Adrenal gland (tissue), 5 donors: Measurements from ENCODE around the gene NDOR1.

Source experiments
- POLR2A ChIP-seq, 2 donors: fragments of 450-650 bp; IDR thresholded peaks; one replicate each; pipeline ENCODE4 v1.6.1; 2017; ENCODE audit warnings: antibody characterized with exemption in 2 of 2, mild to moderate bottlenecking in 2 of 2, moderate library complexity in 1 of 2
- TF ChIP-seq, protein P1 (sequence below), 6 experiments: fragments of 450-650 bp in 4 of 6; fragments of 200-600 bp in 2 of 6; sonication (generic) in 1 of 6; IDR thresholded peaks; 1 replicate in 5 of 6; 2 replicates in 1 of 6; pipeline versions ENCODE4 v1.5.1 to v1.8.0; 2016 to 2021; ENCODE audit warnings: antibody characterized with exemption in 6 of 6, mild to moderate bottlenecking in 2 of 6, moderate library complexity in 1 of 6
- donor health status: DM: no; HTN: no; CAD: no.

DNA sequence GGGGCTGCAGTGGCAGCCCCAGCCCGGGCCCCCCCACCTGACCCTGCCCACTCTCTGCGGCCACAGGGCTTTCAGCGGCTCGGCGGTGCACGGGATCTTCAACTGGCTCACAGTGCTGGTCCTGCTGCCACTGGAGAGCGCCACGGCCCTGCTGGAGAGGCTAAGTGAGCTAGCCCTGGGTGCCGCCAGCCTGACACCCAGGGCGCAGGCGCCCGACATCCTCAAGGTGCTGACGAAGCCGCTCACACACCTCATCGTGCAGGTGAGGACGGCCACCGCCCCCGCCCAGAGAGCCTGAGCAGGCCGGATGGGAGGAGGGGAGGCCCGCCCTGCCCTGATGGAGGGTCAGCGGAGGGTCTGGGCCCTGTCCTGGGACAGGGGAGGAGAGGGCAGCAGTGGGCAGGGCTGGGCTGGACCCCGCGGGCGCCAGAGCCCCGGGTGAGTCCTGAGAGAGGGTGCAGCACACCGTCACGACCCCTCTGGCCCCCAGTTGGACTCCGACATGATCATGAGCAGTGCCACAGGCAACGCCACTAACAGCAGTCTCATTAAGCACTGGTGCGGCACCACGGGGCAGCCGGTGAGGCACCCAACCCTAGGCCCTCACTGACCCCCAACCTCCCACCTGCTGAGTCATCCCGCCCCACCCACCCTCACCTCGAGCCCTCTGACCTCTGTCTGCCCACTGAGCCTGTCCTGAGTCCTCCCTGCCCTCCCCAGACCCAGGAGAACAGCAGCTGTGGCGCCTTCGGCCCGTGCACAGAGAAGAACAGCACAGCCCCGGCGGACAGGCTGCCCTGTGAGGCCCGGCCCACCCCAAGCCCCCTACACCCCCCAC is 27.9 kb downstream of the NDOR1 start:
- TF ChIP-seq, protein P1, sequence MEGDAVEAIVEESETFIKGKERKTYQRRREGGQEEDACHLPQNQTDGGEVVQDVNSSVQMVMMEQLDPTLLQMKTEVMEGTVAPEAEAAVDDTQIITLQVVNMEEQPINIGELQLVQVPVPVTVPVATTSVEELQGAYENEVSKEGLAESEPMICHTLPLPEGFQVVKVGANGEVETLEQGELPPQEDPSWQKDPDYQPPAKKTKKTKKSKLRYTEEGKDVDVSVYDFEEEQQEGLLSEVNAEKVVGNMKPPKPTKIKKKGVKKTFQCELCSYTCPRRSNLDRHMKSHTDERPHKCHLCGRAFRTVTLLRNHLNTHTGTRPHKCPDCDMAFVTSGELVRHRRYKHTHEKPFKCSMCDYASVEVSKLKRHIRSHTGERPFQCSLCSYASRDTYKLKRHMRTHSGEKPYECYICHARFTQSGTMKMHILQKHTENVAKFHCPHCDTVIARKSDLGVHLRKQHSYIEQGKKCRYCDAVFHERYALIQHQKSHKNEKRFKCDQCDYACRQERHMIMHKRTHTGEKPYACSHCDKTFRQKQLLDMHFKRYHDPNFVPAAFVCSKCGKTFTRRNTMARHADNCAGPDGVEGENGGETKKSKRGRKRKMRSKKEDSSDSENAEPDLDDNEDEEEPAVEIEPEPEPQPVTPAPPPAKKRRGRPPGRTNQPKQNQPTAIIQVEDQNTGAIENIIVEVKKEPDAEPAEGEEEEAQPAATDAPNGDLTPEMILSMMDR (IDR thresholded peaks at IDR 0.05) = no peak
- no peak for TF ChIP-seq POLR2A (IDR thresholded peaks at IDR 0.05)
